ENCODE measurements around the gene SRRT.
"Not testable (repeated sequence)": the region's sequence is repeated elsewhere in the genome, so short reads cannot be mapped to it uniquely, and the experiment has no call there.

SRRT gene

DNA sequence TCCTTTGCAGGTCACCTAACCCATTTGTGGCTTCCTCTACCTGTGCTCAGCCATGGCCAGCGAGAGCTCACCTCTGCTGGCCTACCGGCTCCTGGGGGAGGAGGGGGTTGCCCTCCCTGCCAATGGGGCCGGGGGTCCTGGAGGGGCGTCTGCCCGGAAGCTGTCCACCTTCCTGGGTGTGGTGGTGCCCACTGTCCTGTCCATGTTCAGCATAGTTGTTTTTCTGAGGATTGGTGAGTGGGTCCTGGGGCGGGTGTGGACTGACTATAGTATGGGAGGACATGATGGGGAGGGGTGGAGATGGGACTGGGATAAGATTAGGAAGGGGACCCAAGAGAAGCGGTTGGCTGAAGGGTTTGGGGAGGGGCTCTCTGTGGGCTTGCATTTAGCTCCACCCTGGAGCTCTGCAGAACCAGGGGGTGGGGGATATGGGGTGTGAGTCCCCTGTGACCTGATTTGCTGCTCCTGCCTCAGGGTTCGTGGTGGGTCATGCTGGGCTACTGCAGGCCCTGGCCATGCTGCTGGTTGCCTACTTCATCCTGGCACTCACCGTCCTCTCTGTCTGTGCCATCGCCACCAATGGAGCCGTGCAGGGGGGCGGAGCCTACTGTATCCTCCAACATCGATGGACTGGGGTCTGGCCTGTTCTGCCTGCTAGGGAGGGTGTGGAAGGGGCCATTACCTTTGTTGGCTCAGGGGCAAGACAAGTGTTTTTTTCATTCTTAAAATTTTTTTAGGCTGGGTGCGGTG is 20.6 kb upstream of the SRRT start:
- peak overlapping the region in 2 of 3 experiments; percentile 26 to 38 for H3K4me3 Mint-ChIP-seq
- H3K27ac Mint-ChIP-seq: no peak overlapping the region
- H3K27me3 Mint-ChIP-seq (ENCODE audit: low read depth): peaks cover 19% of the 10 kb centered on the region
- TF ChIP-seq, protein P1, sequence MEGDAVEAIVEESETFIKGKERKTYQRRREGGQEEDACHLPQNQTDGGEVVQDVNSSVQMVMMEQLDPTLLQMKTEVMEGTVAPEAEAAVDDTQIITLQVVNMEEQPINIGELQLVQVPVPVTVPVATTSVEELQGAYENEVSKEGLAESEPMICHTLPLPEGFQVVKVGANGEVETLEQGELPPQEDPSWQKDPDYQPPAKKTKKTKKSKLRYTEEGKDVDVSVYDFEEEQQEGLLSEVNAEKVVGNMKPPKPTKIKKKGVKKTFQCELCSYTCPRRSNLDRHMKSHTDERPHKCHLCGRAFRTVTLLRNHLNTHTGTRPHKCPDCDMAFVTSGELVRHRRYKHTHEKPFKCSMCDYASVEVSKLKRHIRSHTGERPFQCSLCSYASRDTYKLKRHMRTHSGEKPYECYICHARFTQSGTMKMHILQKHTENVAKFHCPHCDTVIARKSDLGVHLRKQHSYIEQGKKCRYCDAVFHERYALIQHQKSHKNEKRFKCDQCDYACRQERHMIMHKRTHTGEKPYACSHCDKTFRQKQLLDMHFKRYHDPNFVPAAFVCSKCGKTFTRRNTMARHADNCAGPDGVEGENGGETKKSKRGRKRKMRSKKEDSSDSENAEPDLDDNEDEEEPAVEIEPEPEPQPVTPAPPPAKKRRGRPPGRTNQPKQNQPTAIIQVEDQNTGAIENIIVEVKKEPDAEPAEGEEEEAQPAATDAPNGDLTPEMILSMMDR (IDR thresholded peaks at IDR 0.05; ENCODE audit: unreplicated experiment in 3 of 3): no peak
- peaks cover 4% of the 10 kb centered on the region for H3K36me3 Mint-ChIP-seq (ENCODE audit: low read depth)
- peaks cover 5% of the 10 kb centered on the region for H3K4me1 Mint-ChIP-seq
- H3K9me3 Mint-ChIP-seq: no peaks in the 10 kb centered on the region

DNA sequence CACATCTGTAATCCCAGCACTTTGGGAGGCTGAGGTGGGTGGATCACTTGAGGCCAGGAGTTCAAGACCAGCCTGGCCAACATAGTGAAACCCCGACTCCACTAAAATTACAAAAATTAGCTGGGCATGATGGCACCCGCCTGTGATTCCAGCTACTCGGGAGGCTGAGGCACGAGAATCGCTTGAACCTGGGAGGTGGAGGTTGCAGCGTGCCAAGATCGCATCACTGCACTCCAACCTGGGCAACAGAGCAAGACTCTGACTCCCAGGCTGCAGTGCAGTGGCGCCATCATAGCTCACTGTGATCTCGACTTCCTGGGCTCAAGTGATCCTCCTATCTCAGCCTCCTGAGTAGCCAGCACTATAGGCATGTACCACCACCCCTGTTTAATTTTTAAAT is 20.0 kb upstream of the SRRT start:
- H3K9me3 Mint-ChIP-seq; H3K4me1 Mint-ChIP-seq; H3K36me3 Mint-ChIP-seq (ENCODE audit: low read depth); H3K27ac Mint-ChIP-seq: not testable (repeated sequence)
- Mint-ChIP-seq H3K27me3 (ENCODE audit: low read depth) (peaks cover 21% of the 10 kb centered on the region), H3K4me3 (peak overlapping the region in 1 of 3 experiments; percentile 26)

DNA sequence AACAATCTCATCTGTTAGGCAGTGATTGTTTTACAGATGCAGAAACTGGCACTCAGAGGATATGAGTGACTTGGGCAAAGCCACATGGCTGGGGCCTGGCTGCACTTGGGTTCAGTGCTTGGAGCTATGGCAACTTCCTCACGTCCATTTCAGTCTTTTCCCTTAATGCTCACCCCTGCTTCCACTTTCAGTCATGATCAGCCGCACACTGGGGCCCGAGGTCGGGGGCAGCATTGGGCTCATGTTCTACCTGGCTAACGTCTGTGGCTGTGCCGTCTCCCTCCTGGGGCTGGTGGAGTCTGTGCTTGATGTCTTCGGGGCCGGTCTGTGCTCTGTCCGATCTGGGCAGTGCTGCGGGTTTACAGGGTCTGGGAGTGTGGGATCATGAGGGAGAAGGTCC is 19.4 kb upstream of the SRRT start:
- peaks cover 5% of the 10 kb centered on the region for H3K4me1 Mint-ChIP-seq
- TF ChIP-seq, protein P1 (IDR thresholded peaks at IDR 0.05; ENCODE audit: unreplicated experiment in 3 of 3): no peak
- peaks cover 23% of the 10 kb centered on the region for H3K27me3 Mint-ChIP-seq (ENCODE audit: low read depth)
- H3K27ac Mint-ChIP-seq: no peak overlapping the region
- H3K9me3 Mint-ChIP-seq: no peaks in the 10 kb centered on the region
- peak overlapping the region; percentile 5 to 16 (median 14) for H3K4me3 Mint-ChIP-seq
- H3K36me3 Mint-ChIP-seq (ENCODE audit: low read depth): peaks cover 10% of the 10 kb centered on the region

DNA sequence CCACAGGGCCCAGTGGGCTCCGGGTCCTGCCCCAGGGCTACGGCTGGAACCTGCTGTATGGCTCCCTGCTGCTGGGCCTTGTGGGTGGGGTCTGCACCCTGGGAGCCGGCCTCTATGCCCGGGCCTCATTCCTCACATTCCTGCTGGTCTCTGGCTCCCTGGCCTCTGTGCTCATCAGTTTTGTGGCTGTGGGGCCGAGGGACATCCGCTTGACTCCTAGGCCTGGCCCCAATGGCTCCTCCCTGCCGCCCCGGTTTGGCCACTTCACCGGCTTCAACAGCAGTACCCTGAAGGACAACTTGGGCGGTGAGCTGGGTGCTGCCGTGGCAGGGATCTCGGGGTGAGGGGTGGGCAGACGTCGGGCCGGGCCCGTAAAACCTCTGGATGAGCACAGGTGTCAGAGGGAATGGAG is 18.0 kb upstream of the SRRT start:
- Mint-ChIP-seq H3K4me3 (no peak overlapping the region), H3K27ac (no peak overlapping the region), H3K9me3 (no peaks in the 10 kb centered on the region), H3K27me3 (ENCODE audit: low read depth) (peaks cover 26% of the 10 kb centered on the region), H3K36me3 (ENCODE audit: low read depth) (peaks cover 14% of the 10 kb centered on the region), H3K4me1 (peaks cover 2% of the 10 kb centered on the region)
- TF ChIP-seq, protein P1 (IDR thresholded peaks at IDR 0.05; ENCODE audit: unreplicated experiment in 3 of 3): no peak

DNA sequence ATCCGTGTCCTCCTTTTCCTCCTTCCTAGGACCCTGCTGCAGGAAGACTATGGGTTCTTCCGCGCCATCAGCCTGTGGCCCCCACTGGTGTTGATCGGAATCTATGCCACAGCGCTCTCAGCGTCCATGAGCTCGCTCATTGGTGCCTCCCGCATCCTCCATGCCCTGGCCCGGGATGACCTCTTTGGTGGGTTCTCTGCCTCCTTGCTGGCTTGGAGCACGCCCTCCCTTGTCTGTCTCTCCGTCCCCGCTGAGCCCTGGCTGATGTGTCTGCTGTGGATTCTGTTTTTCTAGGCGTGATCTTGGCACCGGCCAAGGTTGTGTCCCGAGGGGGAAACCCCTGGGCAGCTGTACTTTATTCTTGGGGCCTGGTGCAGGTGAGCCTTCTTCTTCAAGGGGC is 15.0 kb upstream of the SRRT start:
- H3K27me3 Mint-ChIP-seq (ENCODE audit: low read depth): peaks cover 26% of the 10 kb centered on the region
- peak overlapping the region in 1 of 3 experiments; percentile 58 for H3K27ac Mint-ChIP-seq
- TF ChIP-seq, protein P1 (IDR thresholded peaks at IDR 0.05; ENCODE audit: unreplicated experiment in 3 of 3): no peak
- H3K9me3 Mint-ChIP-seq: no peaks in the 10 kb centered on the region
- peaks cover 10% of the 10 kb centered on the region for H3K4me1 Mint-ChIP-seq
- H3K36me3 Mint-ChIP-seq (ENCODE audit: low read depth): peaks cover 20% of the 10 kb centered on the region
- no peak overlapping the region for H3K4me3 Mint-ChIP-seq

DNA sequence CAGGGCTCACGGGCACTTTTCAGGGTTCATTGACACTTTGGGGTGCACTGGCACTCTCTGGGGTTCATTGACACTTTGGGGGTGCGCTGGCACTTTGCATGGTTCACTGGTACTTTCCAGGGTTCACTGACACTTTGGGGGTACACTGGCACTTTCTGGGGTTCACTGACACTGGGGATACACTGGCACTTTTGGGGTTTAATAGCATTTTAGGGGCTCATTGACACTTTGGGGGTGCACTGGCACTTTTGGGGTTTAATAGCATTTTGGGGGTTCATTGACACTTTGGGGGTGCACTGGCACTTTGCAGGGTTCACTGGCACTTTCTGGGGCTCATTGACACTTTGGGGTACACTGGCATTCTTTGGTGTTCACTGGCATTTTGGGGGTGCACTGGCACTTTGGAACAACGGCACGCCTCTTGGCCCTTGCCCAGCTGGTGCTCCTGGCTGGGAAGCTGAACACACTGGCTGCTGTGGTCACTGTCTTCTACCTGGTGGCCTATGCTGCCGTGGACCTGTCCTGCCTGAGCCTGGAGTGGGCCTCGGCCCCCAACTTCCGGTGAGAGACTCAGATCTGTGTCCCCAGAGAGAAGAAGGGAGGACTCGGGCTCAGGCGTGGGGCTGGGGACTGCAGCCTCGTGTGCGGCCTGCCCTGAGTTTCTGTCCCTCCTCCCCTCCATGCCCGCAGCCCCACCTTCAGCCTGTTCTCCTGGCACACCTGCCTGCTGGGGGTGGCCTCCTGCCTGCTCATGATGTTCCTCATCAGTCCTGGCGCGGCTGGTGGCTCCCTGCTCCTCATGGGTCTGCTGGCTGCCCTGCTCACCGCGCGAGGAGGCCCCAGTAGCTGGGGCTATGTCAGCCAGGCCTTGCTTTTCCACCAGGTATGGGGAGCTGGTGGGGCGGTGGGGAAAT is 13.9 kb upstream of the SRRT start:
- TF ChIP-seq, protein P1 (IDR thresholded peaks at IDR 0.05; ENCODE audit: unreplicated experiment in 3 of 3): no peak

More for the DNA sequence above, 13.9 kb upstream of the SRRT start:
- peaks cover 21% of the 10 kb centered on the region for H3K27me3 Mint-ChIP-seq (ENCODE audit: low read depth)
- no peaks in the 10 kb centered on the region for H3K9me3 Mint-ChIP-seq
- H3K36me3 Mint-ChIP-seq (ENCODE audit: low read depth): peaks cover 20% of the 10 kb centered on the region
- peaks cover 10% of the 10 kb centered on the region for H3K4me1 Mint-ChIP-seq
- no peak overlapping the region for H3K4me3 Mint-ChIP-seq
- H3K27ac Mint-ChIP-seq: no peak overlapping the region
